Spinal cord (tissue), 10 donors: Measurements from ENCODE around the gene CABLES2. TPM values are rescaled to one million over a fixed set of nuclear protein-coding genes. Genes with fewer than 3 reads are reported as not detected.

Experiments
- DNase-seq, 6 donors: peaks; one replicate each; pipeline versions ENCODE4 v3.0.0 to v3.0.0-alpha.2; 2013 to 2015; ENCODE audit warnings: low spot score in 6 of 6, low read depth in 4 of 6
- H3K27ac ChIP-seq: one replicate; pipeline ENCODE4 v1.5.1; 2013; ENCODE audit warnings: low read depth, low read length, control low read depth
- H3K27me3 ChIP-seq: one replicate; pipeline ENCODE4 v1.6.1; 2013; ENCODE audit warnings: low read length; ENCODE audit not compliant: control insufficient read depth, insufficient read depth
- H3K36me3 ChIP-seq: one replicate; pipeline ENCODE4 v1.6.1; 2013; ENCODE audit warnings: low read length; ENCODE audit not compliant: control insufficient read depth, insufficient read depth
- H3K4me1 ChIP-seq: one replicate; pipeline ENCODE4 v1.6.1; 2013; ENCODE audit warnings: low read length; ENCODE audit not compliant: control insufficient read depth, insufficient read depth
- H3K4me3 ChIP-seq: one replicate; pipeline ENCODE4 v1.5.1; 2013; ENCODE audit warnings: low read depth, low read length, control low read depth
- H3K9me3 ChIP-seq: one replicate; pipeline ENCODE4 v1.6.1; 2013; ENCODE audit warnings: low read length; ENCODE audit not compliant: control insufficient read depth, insufficient read depth
- WGBS: methylation state at CpG from one replicate; pipeline ENCODE4 v1.1.5; 2013; ENCODE audit warnings: missing lambda C conversion rate; ENCODE audit not compliant: insufficient coverage; 5-methylcytosine and 5-hydroxymethylcytosine counted together
- polyA plus RNA-seq, 2 donors: library from polyadenylated mRNA; unstranded; fragments of 120-200 nt; gene quantifications; one replicate each; pipeline ENCODE4 v1.2.1, GENCODE V29; 2013; ENCODE audit not compliant: insufficient read length in 2 of 2
- total RNA-seq, 2 donors: library from RNA; depleted of rRNA in 1 of 2; stranded (reverse); fragments of 120-200 nt in 1 of 2; fragments of >200 nt in 1 of 2; gene quantifications; one replicate each; pipeline versions ENCODE4 v1.2.3 to v1.2.4, GENCODE V29; 2013 to 2014
- donor health status: healthy.

The CABLES2 gene
- total and polyA plus RNA-seq, 4 donors: 4.0 to 23.0 (median 14.1) TPM

DNA sequence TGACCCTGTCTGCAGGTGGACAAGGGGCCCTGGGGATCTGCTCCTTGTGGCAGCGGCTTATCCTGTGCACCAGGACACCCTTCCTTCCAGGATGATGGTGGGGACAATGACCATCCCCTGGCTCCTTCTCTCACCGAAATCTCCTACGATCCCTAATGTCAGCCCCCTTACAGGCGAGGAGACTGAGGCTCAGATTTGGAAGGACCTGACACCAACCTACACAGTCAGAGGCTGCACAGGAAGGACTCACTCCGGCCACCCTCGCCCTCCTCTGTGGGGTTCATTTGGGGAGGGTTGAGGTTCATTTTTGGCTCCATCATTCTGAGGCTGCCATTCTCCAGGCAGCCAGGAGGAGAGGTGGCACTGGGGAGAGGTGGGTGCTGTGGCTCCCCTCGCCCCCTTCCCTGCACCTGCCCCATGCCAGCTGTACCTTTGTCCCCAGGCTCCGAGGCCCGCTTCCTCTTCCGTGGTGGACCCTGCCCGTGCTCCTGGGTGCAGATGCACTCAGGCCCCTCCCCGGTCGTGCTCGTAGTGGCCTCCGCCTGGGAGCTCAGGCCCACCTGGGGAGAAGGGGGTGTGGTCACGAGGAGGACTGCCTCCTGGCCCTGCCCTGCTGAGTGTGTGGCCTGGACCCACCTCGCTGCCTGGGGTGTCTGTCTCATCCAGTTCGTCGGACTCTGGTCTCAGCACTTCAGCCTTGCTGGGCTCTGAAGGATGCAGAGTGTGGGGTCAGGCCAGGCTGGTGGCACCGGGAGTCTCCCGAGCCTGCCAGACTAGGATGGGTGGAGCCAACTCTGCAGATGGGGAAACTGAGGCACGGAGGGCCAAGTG is 5.3 kb upstream of the CABLES2 start:
- peaks cover 24% of the 10 kb centered on the region for H3K4me1 ChIP-seq
- no peaks in the 10 kb centered on the region for H3K9me3 ChIP-seq
- H3K27me3 ChIP-seq: no peaks in the 10 kb centered on the region
- WGBS: 72% methylated on average over 19 of the region's 22 CpGs
- no peaks in the 10 kb centered on the region for H3K36me3 ChIP-seq
- no peak overlapping the region for H3K4me3 ChIP-seq
- DNase-seq: no peak
- no peak overlapping the region for H3K27ac ChIP-seq

DNA sequence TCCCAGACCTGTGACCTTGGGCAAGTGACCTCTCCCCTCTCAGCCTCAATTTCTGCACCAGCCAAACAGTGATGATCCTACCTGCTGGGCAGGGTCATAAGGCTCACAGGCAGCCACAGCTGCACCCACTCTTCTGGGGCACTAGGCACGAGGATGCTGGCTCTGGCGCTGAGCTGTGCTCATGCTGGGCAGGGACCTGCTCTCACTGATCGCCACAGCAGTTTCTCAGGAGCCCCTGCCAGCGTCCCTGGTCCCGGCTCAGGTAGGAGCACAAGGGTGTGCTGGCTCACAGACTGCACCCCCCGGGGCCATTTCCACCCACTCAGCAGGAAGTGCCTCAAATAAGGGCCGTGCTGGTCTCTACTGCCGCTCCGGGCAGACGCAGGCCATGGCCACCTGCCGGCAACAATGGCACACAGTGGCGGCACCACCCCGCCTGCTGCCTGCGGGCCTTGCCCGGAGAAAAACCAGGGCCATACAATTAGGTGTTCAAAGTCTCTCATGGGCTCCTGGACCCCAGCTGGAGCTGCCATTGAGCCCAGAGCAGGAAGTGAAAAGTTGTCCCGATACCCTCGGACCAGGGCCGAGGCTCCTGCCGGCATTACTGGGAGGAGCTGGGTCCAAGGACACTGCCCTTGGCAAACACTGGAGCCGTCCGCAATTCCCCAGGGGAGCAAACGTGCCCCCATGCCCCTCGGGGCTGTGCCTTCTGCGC is 4.6 kb upstream of the CABLES2 start:
- no peaks in the 10 kb centered on the region for H3K27me3 ChIP-seq
- no peak for DNase-seq
- no peak overlapping the region for H3K27ac ChIP-seq
- H3K4me3 ChIP-seq: no peak overlapping the region
- no peaks in the 10 kb centered on the region for H3K36me3 ChIP-seq
- WGBS: 76% methylated on average over 24 of the region's 24 CpGs
- peaks cover 27% of the 10 kb centered on the region for H3K4me1 ChIP-seq
- H3K9me3 ChIP-seq: no peaks in the 10 kb centered on the region

DNA sequence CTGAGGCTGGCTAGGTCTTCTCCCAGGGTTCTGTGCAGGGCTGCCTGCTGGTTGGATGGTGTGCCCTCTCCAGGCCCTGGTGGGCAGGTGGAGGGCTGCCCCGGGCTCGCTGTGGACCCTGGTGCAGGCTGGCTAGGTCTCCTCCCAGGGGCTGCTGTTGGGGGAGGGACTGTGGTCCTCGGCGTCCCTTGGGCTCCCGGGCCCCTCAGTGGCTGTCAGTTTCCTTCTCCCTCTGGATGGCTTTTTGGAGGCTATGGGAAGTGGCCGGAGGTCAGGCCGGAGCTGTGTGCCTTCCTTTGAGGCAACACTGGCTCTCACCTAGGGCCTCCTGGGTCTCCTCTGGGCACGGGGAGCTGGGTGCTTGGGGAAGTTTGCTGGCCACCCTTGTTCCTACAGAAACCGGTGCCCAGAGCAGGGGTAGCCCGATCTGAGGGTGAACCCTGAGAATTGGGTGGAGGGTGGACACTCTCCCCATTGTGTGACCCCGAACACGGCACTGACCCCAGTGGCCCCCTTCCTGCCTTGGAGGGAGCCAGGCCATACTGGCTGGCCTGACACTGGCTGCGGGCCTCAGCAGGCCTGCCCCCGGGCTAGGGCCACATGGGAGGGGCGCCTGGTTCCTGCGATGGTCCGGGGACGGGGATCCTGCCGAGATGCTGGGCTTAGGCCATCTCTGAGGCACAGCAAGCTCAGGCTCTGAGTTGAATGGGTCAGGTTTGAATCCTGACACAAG is 3.8 kb upstream of the CABLES2 start:
- WGBS: 78% methylated on average over 19 of the region's 19 CpGs

DNA sequence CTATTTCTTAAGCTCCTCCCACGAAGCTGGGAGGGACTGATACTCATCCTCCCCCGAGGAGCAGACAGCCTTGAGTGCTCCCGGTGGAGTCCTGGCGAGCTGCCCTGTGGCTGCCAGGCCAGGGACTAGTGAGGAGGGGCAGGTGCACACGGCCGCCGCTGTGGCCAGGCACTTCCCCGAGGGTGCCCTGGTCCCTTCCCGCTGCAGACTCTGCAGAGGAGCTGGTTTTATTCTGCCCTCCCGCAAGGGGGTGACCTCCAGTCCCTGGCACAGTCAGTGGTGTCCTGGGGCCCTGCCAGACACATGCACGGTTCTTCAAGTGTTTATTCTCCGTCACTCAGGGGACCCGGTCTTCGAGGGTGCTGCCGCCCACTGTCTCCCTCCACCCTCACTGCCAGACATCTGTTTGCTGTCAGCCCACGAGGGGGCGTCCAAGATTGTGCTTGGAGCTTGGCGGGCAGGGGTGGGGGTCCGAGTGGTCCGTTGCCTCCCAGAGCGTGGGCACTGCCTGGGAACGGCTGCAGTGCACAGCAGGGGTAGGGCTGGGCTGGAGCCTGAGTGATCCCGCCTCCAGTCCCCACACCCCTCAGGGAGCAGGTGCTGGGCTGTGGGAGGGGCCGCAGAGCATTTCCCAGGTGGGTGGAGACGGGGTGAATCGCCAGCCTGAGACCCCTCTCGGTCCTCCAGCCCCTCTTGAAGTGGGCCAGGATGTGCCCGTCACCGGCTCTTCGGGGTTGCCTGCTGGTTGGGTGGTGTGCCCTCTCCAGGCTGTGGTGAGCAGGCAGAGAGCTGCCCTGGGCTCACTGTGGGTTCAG is 3.1 kb upstream of the CABLES2 start:
- Histone ChIP-seq H3K9me3 (no peaks in the 10 kb centered on the region), H3K4me1 (peaks cover 42% of the 10 kb centered on the region), H3K27me3 (no peaks in the 10 kb centered on the region), H3K27ac (no peak overlapping the region), H3K4me3 (no peak overlapping the region), H3K36me3 (peaks cover 9% of the 10 kb centered on the region)
- peak in 4 of 6 donors; percentile 37 to 85 (median 54) for DNase-seq
- 7% methylated on average over 29 of the region's 30 CpGs for WGBS

More for the DNA sequence above, 3.8 kb upstream of the CABLES2 start:
- Histone ChIP-seq H3K9me3 (no peaks in the 10 kb centered on the region), H3K27ac (no peak overlapping the region), H3K4me3 (no peak overlapping the region), H3K4me1 (peaks cover 35% of the 10 kb centered on the region), H3K36me3 (peaks cover 2% of the 10 kb centered on the region), H3K27me3 (no peaks in the 10 kb centered on the region)
- no peak for DNase-seq

DNA sequence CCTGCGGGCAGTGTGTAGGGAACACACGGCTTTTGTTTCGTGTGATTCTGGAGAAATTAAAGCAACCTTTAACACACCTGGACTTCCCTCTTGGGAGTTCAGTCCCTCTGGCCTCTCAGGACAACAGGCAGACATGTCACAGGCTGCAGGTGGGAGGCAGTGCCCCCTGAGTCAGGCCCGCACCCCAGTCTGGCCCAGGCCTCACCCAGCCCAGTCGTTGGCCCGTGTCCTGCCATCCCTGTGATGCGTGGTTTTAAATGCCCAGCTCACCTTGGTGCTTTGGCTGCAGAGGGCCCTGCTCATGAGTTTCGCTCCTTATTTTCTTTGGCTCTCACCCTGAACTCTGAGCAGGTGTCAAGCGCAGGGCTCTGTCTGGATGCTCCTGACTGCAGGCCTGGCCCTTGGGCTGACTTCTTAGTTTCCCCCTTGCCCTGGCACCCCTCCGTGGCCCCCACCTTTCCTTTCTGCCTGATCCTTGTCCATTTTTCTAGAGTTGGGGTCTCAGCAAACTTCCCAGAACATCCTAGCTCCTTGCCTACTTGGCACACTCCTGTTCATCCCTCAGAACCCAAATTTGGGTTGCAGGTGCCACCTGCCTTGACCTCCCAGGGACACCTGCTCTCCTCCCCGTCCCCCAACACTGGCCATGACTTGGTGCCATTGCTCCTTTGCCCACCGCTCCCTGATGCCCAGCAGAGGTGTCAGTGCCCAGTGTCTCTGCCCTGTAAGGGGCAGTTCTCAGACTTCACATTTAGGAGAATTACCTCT is 2.2 kb upstream of the CABLES2 start:
- H3K27ac ChIP-seq: no peak overlapping the region
- H3K36me3 ChIP-seq: peaks cover 18% of the 10 kb centered on the region
- no peak overlapping the region for H3K4me3 ChIP-seq
- H3K4me1 ChIP-seq: peaks cover 51% of the 10 kb centered on the region
- H3K9me3 ChIP-seq: no peaks in the 10 kb centered on the region
- no peaks in the 10 kb centered on the region for H3K27me3 ChIP-seq
- WGBS: 90% methylated on average over 12 of the region's 12 CpGs
- DNase-seq: no peak

DNA sequence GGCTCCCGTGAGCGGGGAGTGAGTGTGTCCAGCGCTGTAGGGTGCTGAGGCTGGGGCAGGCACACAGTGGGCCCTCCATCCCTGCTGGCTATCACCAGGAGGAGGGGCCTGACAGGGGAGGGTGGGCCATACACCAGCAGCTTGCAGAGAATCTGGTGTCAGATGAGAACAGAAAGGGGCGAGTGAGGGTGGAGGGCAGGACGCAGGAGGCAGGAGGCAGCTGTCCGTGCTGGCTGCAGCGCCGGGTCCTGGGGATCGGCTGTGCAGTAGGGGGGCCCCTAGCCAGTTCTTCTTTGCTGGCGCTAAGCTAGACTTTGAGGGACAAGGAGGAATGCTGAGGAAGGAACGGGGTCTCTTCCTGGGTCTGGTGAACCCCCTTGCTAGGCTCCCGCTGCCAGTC is 1.6 kb upstream of the CABLES2 start:
- Histone ChIP-seq H3K27ac (no peak overlapping the region), H3K4me3 (no peak overlapping the region), H3K27me3 (no peaks in the 10 kb centered on the region), H3K9me3 (no peaks in the 10 kb centered on the region), H3K36me3 (peaks cover 23% of the 10 kb centered on the region), H3K4me1 (peaks cover 52% of the 10 kb centered on the region)
- DNase-seq: no peak
- 72% methylated on average over 9 of the region's 12 CpGs for WGBS

DNA sequence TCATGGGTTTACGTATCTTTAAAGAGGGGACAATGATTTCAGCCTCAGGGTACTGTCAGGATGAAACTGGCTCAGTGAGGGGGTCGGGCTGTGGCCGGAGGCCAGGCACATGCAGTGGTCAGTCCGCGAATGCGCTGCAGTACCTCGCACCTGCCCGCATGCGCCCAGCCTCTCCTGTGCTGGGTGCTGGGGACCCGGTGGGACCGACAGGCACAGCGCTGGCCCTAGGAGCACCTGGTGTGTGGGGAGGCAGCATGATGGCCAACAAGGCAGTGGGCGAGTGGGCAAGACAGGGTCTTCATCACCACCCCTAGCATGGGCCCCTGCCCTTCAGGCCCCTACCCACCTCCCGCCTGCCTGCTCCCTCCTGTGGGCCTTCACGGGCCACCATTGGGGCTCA is 970 bp upstream of the CABLES2 start:
- DNase-seq: no peak
- WGBS: 92% methylated on average over 15 of the region's 15 CpGs
- peaks cover 52% of the 10 kb centered on the region for H3K4me1 ChIP-seq
- H3K4me3 ChIP-seq: no peak overlapping the region
- no peaks in the 10 kb centered on the region for H3K27me3 ChIP-seq
- no peaks in the 10 kb centered on the region for H3K9me3 ChIP-seq
- H3K36me3 ChIP-seq: peaks cover 29% of the 10 kb centered on the region
- no peak overlapping the region for H3K27ac ChIP-seq

DNA sequence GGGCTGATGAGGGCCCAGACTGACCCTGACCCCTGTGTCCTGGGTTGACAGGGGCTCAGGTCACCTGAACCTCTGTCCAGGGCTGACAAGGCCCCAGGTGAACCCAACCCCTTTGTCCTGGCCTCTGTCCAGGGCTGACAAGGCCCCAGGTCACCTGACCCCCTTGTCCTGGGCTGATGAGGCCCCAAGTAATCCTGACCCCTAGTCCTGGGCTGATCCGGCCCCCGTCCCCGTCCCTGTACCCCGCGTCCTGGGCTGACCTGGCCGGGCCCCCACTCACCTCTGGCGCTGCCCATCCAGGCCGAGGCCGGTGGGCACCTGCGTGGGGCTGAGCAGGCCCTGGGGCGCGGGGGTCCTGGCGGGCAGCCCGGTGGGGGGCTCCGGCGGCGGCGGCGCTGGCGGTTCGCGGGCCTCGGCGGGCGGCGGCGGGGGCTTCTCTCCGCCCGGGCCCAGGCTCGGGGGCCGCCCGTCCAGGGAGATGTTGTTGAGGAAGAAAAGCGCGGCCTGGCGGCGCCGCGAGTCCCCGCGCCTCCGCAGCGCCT is 379 bp downstream of the CABLES2 start:
- Histone ChIP-seq H3K4me1 (peaks cover 52% of the 10 kb centered on the region), H3K36me3 (peaks cover 42% of the 10 kb centered on the region), H3K27me3 (no peaks in the 10 kb centered on the region), H3K4me3 (peak overlapping the region; percentile 39), H3K27ac (no peak overlapping the region), H3K9me3 (no peaks in the 10 kb centered on the region)
- under 1% methylated on average over 42 of the region's 42 CpGs for WGBS
- peak in 1 of 6 donors; percentile 21 for DNase-seq
